HG03565 (cell line): ENCODE measurements around the gene GLRA3.
"Not testable (repeated sequence)": the region's sequence is repeated elsewhere in the genome, so short reads cannot be mapped to it uniquely, and the experiment has no call there.

ENCODE experiments used
- ATAC-seq: cut with Tn5 transposase; IDR thresholded peaks from one replicate; pipeline ENCODE4 v1.9.1; 2021; ENCODE audit warnings: mild to moderate bottlenecking, moderate library complexity; ENCODE audit not compliant: unreplicated experiment

GLRA3 gene

GRCh38 chr4:174828845-174829701 is at the start of gene GLRA3:
Gene GLRA3 (minus strand): TSS chr4:174829247. CDS start chr4:174828811, 436 bp downstream.
- no peak for ATAC-seq

GRCh38 chr4:174874898-174875297 is 45.9 kb upstream of the GLRA3 start:
- no peak for ATAC-seq

GRCh38 chr4:174873931-174874330 is 44.9 kb upstream of the GLRA3 start:
- no peak for ATAC-seq

GRCh38 chr4:174873146-174873545 is 44.1 kb upstream of the GLRA3 start:
- ATAC-seq: not testable (repeated sequence)

GRCh38 chr4:174871407-174871806 is 42.4 kb upstream of the GLRA3 start:
- no peak for ATAC-seq

GRCh38 chr4:174870311-174870710 is 41.3 kb upstream of the GLRA3 start:
- ATAC-seq: no peak

DNA sequence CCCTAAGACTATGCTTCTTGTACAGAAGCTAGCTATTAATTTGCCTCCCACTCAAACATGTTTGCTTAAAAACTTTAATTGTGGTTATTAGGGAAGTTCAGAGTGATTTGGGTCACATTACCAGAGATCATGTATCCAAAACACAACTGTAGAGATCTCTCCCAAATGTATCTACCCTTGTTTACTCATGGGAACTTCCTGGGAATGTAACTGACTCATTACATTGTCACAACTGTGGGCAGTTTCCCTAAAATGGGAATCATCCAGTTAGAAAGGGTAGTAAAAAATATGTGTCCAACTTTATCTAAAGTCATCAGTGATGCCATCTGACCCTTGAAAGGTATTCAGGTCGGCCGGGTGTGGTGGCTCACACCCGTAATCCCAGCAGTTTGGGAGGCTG is 40.3 kb upstream of the GLRA3 start:
- ATAC-seq: no peak

- ATAC-seq: no peak
Observed at GRCh38 chr4:174867903-174868302, 38.9 kb upstream of the GLRA3 start.

DNA sequence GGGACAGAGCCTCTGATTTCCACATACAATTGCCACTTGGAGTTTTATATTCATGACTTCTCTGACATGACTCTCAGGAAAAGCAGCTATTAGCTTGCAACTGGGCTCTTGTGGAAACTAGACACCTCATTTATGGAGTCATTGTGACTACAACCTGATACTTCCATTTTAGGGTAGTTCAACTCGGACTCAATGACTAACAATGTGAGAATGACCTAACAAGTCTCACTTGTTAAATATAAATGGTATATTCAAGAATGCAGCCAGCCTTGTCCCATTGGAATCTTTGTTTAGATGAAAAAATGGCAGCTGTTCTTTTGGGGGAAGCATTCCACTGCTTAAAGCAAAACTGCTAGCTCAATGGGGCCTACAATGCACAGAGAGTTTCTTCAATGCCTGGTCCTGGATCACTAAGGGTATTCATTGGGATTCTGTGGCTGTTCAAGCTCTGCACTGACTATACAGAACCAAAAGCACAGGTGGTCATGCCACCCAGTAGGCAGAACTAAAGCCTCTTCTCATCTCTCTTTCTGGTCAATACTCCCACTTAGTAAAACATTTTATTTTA is 36.5 kb upstream of the GLRA3 start:
- no peak for ATAC-seq

DNA sequence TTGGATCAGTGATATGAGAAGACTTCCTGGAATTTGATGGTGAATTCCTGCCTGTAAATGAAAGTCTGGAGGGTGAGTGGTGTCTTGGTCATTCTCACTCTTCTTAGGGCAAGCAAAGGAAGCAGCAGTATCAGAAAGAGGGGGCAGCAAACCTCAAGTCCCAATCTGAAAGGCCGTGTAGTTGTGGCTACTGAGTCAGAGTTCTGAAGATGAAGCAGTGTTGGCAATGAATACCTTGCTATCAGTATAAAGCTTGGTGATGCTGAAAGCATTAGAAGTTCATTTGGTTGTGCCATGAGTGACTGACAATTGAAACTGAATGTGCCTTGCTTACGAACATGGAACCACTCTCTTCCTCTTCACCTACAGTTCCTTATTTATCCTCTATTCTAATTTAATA is 35.0 kb upstream of the GLRA3 start:
- ATAC-seq: no peak

DNA sequence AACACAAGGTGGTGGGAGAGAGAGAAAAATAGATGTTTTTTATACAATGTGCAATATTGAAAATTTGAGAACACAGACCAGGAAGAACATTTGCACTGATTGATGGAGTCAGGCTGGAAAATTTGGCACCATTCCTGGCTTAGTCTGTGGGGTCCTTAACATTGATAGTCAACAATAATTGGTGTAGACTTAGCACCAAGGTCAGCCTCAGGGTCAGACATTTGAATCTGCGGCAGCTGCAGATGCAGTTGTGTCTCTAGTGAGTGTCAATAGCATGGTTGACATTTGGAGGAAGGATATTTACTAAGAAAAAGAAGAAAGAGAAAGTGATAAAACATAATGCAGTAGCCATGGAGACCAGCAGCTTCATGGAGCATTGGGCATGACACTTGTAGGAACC is 31.5 kb upstream of the GLRA3 start:
- ATAC-seq: no peak

DNA sequence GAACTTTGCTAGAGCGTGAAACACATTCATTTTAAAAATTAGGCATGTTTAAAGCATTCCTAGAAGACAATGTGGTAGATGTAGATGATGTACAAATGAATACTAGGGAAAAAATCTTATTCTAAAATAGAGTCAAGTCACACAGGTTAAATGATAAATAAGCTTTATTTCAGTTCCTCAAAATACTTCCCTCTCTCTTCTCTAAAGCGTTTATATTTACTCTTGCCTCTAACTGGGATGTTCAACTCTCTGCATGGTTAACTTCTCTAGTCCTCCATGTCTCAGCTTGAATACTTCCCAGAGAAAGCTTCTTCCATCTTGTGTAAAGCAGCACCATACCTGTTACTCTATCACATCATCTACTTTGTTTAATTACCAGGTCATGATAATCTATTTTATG is 30.9 kb upstream of the GLRA3 start:
- peak; percentile 67 for ATAC-seq

DNA sequence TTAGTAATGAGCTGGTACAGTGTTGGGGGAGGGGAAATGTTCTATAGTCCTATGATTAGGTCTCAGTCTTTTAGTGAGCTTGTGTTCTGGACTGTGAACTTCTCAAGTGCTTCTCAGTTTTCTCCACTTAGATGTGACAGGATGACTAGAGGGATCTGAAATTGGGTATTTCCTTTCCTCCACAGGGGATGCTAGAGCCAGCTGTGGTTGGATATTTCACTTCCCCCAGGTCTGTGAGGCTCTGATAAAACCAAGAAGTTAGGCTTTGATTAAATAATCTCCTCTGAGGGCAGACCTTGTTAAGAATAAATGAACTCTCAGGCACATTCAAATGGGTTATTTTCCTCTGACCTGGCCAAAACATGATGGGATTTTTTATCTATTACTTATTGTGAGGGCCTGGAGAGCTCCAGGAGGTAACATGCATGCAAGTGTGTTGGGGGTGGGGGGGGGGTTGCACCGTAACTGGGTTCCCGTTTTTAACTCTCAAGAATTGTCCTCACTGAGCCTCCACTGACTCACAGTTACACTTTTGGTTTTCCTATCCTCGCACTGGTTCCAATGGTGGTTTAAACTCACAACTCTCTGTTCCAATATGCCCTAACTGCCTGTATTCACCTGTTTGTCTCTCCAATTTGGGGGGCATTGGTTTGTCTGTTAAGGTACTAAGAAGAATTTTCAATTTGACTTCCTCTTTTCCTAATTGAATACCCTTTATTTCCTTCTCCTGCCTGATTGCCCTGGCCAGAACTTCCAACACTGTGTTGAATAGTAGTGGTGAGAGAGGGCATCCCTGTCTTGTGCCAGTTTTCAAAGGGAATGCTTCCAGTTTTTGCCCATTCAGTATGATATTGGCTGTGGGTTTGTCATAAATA is 28.1 kb upstream of the GLRA3 start:
- ATAC-seq: no peak

GRCh38 chr4:174855050-174855449 is 26.0 kb upstream of the GLRA3 start:
- no peak for ATAC-seq

- no peak for ATAC-seq
Observed at GRCh38 chr4:174853629-174854028, 24.6 kb upstream of the GLRA3 start.

GRCh38 chr4:174848596-174848995 is 19.5 kb upstream of the GLRA3 start:
- ATAC-seq: no peak

DNA sequence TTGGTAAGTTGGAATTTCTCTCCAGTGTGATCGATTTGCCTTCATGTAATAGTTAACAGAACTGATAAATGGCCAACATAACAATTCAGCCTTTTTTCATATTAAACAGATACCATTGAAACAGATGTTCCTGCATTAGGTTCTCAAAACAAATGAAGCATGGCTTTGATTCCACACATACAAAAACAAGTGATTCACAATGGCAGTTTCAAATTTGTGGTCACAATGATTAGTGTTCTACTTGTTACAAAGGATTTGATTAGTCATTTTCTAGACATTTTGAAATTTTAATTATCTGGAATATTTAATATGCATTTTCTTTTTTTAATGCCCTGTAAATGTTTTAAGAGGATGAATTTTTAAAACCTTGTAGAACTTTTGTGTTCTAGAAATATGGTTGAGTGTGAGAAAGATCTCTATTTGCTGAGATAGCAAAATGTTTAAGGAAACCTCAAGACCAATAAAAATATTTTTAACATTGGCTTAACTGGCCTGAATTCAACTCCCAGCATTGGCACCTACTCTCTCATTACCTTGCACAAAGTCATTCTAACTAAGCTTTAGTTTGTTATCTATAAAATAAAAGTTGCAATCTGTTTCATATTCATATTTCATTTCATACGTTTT is 18.9 kb upstream of the GLRA3 start:
- no peak for ATAC-seq

DNA sequence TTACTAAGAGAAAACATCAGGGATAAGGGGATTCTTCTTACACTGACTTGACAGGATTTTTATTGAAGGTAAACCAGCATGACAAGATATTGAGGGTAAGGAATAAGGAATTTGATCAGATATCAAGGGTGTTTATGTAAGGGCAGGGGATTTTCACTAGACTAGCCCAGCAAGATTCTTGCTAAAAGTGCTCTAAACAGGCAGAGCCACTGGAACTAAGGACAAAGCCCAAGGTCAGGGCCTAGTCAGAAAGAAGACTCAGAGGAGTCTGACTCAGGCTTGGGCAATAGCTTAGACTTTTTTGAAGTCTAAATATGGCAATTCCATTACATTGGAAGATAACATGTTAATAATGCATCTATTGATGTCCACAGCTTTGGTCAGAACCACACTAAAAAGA is 6.5 kb upstream of the GLRA3 start:
- no peak for ATAC-seq

DNA sequence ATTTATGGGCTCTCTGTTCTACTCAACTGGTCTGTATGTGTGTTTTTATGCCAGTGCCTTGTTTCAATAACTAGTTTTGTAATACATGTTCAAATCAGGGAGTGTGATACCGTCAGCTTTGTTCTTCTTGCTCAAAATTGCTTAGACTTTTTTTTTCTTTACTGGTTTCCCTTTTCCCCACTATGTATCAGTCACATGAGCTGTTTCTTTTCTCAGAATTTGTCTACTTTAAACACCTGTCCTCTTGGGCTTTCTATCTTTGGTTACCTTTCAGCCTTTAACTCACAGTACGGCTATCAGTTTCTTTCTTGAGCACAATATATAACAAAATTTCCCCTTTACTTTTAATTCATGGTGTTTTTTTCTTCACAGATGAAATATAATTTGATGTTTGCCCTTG is 5.4 kb upstream of the GLRA3 start:
- no peak for ATAC-seq

- ATAC-seq: no peak
Observed at GRCh38 chr4:174826660-174827059, 2.4 kb downstream of the GLRA3 start.

DNA sequence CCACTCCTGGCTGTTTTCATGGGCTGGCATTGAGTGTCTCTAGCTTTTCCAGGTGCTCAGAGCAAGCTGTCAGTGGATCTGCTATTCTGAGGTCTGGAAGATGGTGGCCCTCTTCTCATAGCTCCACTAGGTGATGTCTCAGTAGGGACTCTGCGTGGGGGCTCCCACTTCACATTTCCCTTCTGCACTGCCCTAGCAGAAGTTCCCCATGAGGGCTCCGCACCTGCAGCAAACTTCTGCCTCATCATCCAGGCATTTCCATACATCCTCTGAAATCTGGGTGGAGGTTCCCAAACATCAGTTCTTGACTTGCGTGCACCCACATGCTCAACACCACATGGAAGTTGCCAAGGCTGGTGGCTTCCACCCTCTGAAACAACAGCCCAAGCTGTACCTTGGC is 13.8 kb downstream of the GLRA3 start:
- ATAC-seq: no peak
